ENCODE results near the gene CMTM8.

The CMTM8 gene

GRCh38 chr3:32371461-32372212 is 133.2 kb downstream of the CMTM8 start:
- no peak for TF ChIP-seq ZC3H10 (CRISPR knock-in tag; IDR thresholded peaks at IDR 0.05)
- no peak for TF ChIP-seq RARB (CRISPR knock-in tag; IDR thresholded peaks at IDR 0.05)
- no peak for TF ChIP-seq ZNF565 (CRISPR knock-in tag; conservative IDR thresholded peaks at IDR 0.05; ENCODE audit: low read depth)
- TF ChIP-seq CREB5 (CRISPR knock-in tag; IDR thresholded peaks at IDR 0.05; ENCODE audit: low read depth), result no peak
- TF ChIP-seq ZFP30 (CRISPR knock-in tag; IDR thresholded peaks at IDR 0.05), result no peak
- no peak for TF ChIP-seq TOX (CRISPR knock-in tag; IDR thresholded peaks at IDR 0.05; ENCODE audit: borderline replicate concordance)
- TF ChIP-seq CSRNP3 (CRISPR knock-in tag; IDR thresholded peaks at IDR 0.05), result no peak
- no peak for TF ChIP-seq TCF4 (CRISPR knock-in tag; IDR thresholded peaks at IDR 0.05; ENCODE audit: borderline replicate concordance)
- no peak for TF ChIP-seq POU6F1 (CRISPR knock-in tag; IDR thresholded peaks at IDR 0.05; ENCODE audit: borderline replicate concordance, low read depth)
- TF ChIP-seq ARNTL (CRISPR knock-in tag; IDR thresholded peaks at IDR 0.05; ENCODE audit: borderline replicate concordance, low read depth), result no peak
- TF ChIP-seq PATZ1 (CRISPR knock-in tag; IDR thresholded peaks at IDR 0.05; ENCODE audit: borderline replicate concordance), result no peak
- TF ChIP-seq GLIS3 (CRISPR knock-in tag; IDR thresholded peaks at IDR 0.05), result no peak
- no peak for TF ChIP-seq OSR1 (CRISPR knock-in tag; IDR thresholded peaks at IDR 0.05)
- no peak for TF ChIP-seq ZFP3 (CRISPR knock-in tag; IDR thresholded peaks at IDR 0.05)
- TF ChIP-seq CSDC2 (CRISPR knock-in tag; IDR thresholded peaks at IDR 0.05), result no peak
- no peak for TF ChIP-seq ESRRG (CRISPR knock-in tag; IDR thresholded peaks at IDR 0.05)
- no peak for TF ChIP-seq TSHZ2 (CRISPR knock-in tag; IDR thresholded peaks at IDR 0.05)
- no peak for ATAC-seq

GRCh38 chr3:32372213-32372490 is 133.7 kb downstream of the CMTM8 start:
- ATAC-seq, result no peak
- no peak for TF ChIP-seq ZNF565 (CRISPR knock-in tag; conservative IDR thresholded peaks at IDR 0.05; ENCODE audit: low read depth)
- TF ChIP-seq GLIS3 (CRISPR knock-in tag; IDR thresholded peaks at IDR 0.05), result no peak
- TF ChIP-seq ZNF70 (CRISPR knock-in tag; IDR thresholded peaks at IDR 0.05), result no peak
- TF ChIP-seq ESRRG (CRISPR knock-in tag; IDR thresholded peaks at IDR 0.05), result no peak
- no peak for TF ChIP-seq POU6F1 (CRISPR knock-in tag; IDR thresholded peaks at IDR 0.05; ENCODE audit: borderline replicate concordance, low read depth)
- TF ChIP-seq TOX (CRISPR knock-in tag; IDR thresholded peaks at IDR 0.05; ENCODE audit: borderline replicate concordance), result no peak
- TF ChIP-seq RARB (CRISPR knock-in tag; IDR thresholded peaks at IDR 0.05), result no peak
- TF ChIP-seq SNAI2 (CRISPR knock-in tag; IDR thresholded peaks at IDR 0.05), result no peak
- no peak for TF ChIP-seq CSRNP3 (CRISPR knock-in tag; IDR thresholded peaks at IDR 0.05)
- no peak for TF ChIP-seq CREB5 (CRISPR knock-in tag; IDR thresholded peaks at IDR 0.05; ENCODE audit: low read depth)
- TF ChIP-seq ISL1 (CRISPR knock-in tag; IDR thresholded peaks at IDR 0.05), result no peak
- TF ChIP-seq ZNF8 (CRISPR knock-in tag; IDR thresholded peaks at IDR 0.05), result no peak
- no peak for TF ChIP-seq CSDC2 (CRISPR knock-in tag; IDR thresholded peaks at IDR 0.05)
- TF ChIP-seq TSHZ2 (CRISPR knock-in tag; IDR thresholded peaks at IDR 0.05), result no peak

All from SK-N-SH treated with all-trans-retinoic acid at 6 μM for 48 hours (cell line).